Activated CD4-positive, alpha-beta T cell treated with anti-CD3 and anti-CD28 coated beads, Interleukin-2, amount 10 ng/mL, durations not matched to agents 24 days and 14 days (primary cell): Measurements from ENCODE around the gene RABGGTA. TPM values are rescaled to one million over a fixed set of nuclear protein-coding genes. Genes with fewer than 3 reads are reported as not detected.

Experiments used
- DNase-seq: peaks from one replicate; pipeline ENCODE4 v3.0.0; 2022
- H3K27ac Mint-ChIP-seq: one replicate; pipeline ENCODE4 v1.8.0; 2022; ENCODE audit warnings: mild to moderate bottlenecking, mixed read lengths
- H3K27me3 Mint-ChIP-seq: one replicate; pipeline ENCODE4 v1.8.0; 2022; ENCODE audit warnings: mixed read lengths
- H3K36me3 Mint-ChIP-seq: one replicate; pipeline ENCODE4 v1.8.0; 2022; ENCODE audit warnings: low read depth, mild to moderate bottlenecking, mixed read lengths
- H3K4me1 Mint-ChIP-seq: one replicate; pipeline ENCODE4 v1.8.0; 2021; ENCODE audit warnings: mixed read lengths
- H3K4me3 Mint-ChIP-seq: one replicate; pipeline ENCODE4 v1.8.0; 2022; ENCODE audit warnings: mild to moderate bottlenecking, moderate library complexity, mixed read lengths
- H3K9me3 Mint-ChIP-seq: one replicate; pipeline ENCODE4 v1.8.0; 2021; ENCODE audit warnings: mixed read lengths
- intact Hi-C: fragments of 100-400 bp; cut with micrococcal nuclease; formaldehyde crosslinking; loops from one replicate; pipeline ENCODE4 v1.15.1; 2023
- total RNA-seq: library from RNA; stranded (reverse); gene quantifications from 2 replicates; pipeline ENCODE4 v1.2.3, GENCODE V29; 2022

The RABGGTA gene
- total RNA-seq, 1 donor from 2014 or later: 49.6 TPM

- Mint-ChIP-seq H3K36me3 (peaks cover 2% of the 10 kb centered on the region), H3K4me1 (peaks cover 26% of the 10 kb centered on the region), H3K27ac (peak overlapping the region; percentile 73), H3K9me3 (no peaks in the 10 kb centered on the region), H3K27me3 (no peaks in the 10 kb centered on the region), H3K4me3 (peak overlapping the region; percentile 36)
- intact Hi-C loops: no loop called here
- peak; percentile 77 for DNase-seq
Observed at GRCh38 chr14:24279301-24280186, 8.1 kb upstream of the RABGGTA start.

GRCh38 chr14:24278424-24278823 lies 7.0 kb upstream of the RABGGTA start:
- H3K4me1 Mint-ChIP-seq: peaks cover 36% of the 10 kb centered on the region
- no peak for DNase-seq
- H3K27me3 Mint-ChIP-seq: no peaks in the 10 kb centered on the region
- no peaks in the 10 kb centered on the region for H3K9me3 Mint-ChIP-seq
- intact Hi-C loops: no loop called here
- H3K27ac Mint-ChIP-seq: peak overlapping the region; percentile 73
- H3K36me3 Mint-ChIP-seq: peaks cover 2% of the 10 kb centered on the region
- H3K4me3 Mint-ChIP-seq: peak overlapping the region; percentile 29

GRCh38 chr14:24277606-24278321 lies 6.4 kb upstream of the RABGGTA start:
- DNase-seq: no peak
- Mint-ChIP-seq H3K36me3 (peaks cover 2% of the 10 kb centered on the region), H3K4me3 (no peak overlapping the region), H3K9me3 (no peaks in the 10 kb centered on the region), H3K27ac (peak overlapping the region; percentile 31), H3K4me1 (peaks cover 40% of the 10 kb centered on the region), H3K27me3 (no peaks in the 10 kb centered on the region)
- intact Hi-C loops: no loop called here

DNA sequence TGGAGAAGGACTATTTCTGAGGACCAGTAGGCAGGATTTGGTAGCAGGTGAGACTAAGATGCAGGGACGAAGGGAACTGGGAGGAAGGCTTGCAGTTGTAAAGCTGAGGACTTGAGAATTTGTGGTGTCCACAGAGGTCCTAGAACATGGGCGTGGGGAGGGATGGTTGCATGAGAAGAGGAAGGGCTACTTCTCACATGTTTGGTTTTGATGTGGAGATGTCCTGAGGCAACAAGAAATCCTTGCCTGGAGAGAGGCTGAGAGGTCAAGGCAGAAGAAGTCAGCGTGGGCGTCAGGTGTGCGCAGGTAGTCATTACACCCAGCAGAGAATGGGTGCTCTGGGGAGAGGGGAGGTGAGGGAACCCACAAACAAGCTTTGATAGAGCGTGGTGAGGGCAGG lies 5.7 kb upstream of the RABGGTA start:
- peaks cover 2% of the 10 kb centered on the region for H3K36me3 Mint-ChIP-seq
- intact Hi-C loops: no loop called here
- DNase-seq: no peak
- H3K27me3 Mint-ChIP-seq: no peaks in the 10 kb centered on the region
- H3K27ac Mint-ChIP-seq: no peak overlapping the region
- no peaks in the 10 kb centered on the region for H3K9me3 Mint-ChIP-seq
- peaks cover 47% of the 10 kb centered on the region for H3K4me1 Mint-ChIP-seq
- H3K4me3 Mint-ChIP-seq: no peak overlapping the region

DNA sequence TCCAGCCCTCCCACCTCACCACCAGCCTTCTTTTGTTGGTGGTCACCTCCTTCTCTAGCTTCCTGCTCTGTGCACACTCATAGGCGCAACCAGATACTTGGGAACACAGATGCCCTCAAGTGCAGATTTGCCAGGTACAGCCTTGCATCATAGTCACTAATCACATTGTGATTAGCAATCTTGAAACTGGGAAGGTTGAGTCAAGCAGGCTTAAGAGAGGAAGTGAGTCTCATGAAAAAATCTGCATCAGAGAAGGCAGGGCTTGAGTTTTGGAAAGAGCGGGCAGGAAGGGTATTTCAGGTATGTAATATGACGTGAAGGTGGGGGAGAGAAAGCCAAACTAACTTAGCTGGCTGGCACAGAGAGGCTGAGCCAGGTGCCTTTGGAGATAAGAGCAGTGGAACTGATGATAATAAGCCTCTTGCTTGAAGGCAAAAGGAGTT lies 2.7 kb upstream of the RABGGTA start:
- peaks cover 54% of the 10 kb centered on the region for H3K4me1 Mint-ChIP-seq
- peak; percentile 84 for DNase-seq
- H3K36me3 Mint-ChIP-seq: peaks cover 8% of the 10 kb centered on the region
- H3K27me3 Mint-ChIP-seq: no peaks in the 10 kb centered on the region
- H3K9me3 Mint-ChIP-seq: no peaks in the 10 kb centered on the region
- H3K4me3 Mint-ChIP-seq: peak overlapping the region; percentile 54
- H3K27ac Mint-ChIP-seq: peak overlapping the region; percentile 82
- intact Hi-C loops: loop anchor here (1.0 to 2.0 kb wide), 4 partner anchors 15 to 59 kb away; no protein-coding TSS in a partner anchor

- Mint-ChIP-seq H3K4me1 (peaks cover 48% of the 10 kb centered on the region), H3K4me3 (peak overlapping the region; percentile 54), H3K9me3 (no peaks in the 10 kb centered on the region), H3K36me3 (peaks cover 9% of the 10 kb centered on the region), H3K27ac (peak overlapping the region; percentile 82), H3K27me3 (no peaks in the 10 kb centered on the region)
- no peak for DNase-seq
- intact Hi-C loops: no loop called here
Observed at GRCh38 chr14:24273422-24273998, 2.1 kb upstream of the RABGGTA start.

- Mint-ChIP-seq H3K36me3 (peaks cover 12% of the 10 kb centered on the region), H3K4me1 (peaks cover 43% of the 10 kb centered on the region), H3K27ac (peak overlapping the region; percentile 82), H3K9me3 (no peaks in the 10 kb centered on the region), H3K27me3 (no peaks in the 10 kb centered on the region), H3K4me3 (peak overlapping the region; percentile 93)
- intact Hi-C loops: no loop called here
- DNase-seq: no peak
Observed at GRCh38 chr14:24272467-24272866, 1.1 kb upstream of the RABGGTA start.

DNA sequence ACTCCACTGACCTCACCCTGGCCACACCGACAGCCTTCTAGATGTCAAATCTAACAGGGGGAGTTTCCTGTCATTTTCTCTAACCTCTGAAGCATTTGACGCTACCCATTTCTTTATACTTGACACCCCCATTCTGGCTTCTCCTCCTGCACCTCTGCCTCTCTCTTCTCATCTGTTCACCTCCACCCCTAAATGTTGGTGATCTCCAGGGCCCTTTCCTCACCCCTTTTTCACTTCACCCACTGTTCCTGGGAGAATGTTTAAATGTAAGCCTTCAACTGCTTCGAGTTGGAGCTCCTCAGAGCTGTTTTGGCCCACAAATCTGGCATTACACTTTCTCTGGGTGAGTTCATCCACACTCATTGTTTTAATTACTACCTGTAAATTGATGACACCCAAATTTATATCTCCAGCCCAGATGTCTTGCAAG lies 452 bp upstream of the RABGGTA start:
- H3K27me3 Mint-ChIP-seq: no peaks in the 10 kb centered on the region
- H3K4me3 Mint-ChIP-seq: peak overlapping the region; percentile 93
- peak overlapping the region; percentile 92 for H3K27ac Mint-ChIP-seq
- H3K4me1 Mint-ChIP-seq: peaks cover 42% of the 10 kb centered on the region
- peaks cover 18% of the 10 kb centered on the region for H3K36me3 Mint-ChIP-seq
- intact Hi-C loops: loop anchor here (1.0 kb wide), 4 partner anchors 30 to 170 kb away; partner anchors contain the start of genes CHMP4A, GMPR2, NEDD8 and SDR39U1
- no peaks in the 10 kb centered on the region for H3K9me3 Mint-ChIP-seq
- no peak for DNase-seq

DNA sequence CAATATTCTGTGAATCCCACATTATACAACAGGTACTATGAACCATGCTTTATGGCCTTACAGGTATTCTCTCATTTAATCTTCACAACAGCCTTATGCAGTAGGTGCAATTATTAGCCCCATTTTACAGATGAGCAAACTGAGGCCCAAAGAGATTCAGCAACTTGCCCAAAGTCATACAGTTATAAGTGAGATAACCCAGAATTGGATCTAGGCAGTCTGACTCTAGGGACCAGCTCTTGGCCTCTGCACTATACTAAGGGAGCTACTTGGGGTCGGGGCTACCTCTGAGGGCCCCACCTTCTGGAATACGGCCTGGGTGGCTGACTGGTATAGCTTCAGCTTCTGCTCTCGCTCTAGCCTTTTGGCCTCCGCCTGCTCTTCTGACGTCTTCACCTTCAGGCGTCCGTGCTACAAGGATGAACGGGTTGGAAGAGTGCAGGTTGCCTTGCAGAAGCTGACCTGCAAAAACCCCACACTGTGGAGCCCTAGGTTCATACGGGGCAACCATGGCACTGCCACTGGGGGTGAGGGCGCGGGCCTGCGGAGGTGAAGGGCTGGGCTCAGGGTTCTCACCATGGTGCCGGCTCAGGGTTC lies 762 bp downstream of the RABGGTA start:
- no peak for DNase-seq
- H3K27me3 Mint-ChIP-seq: no peaks in the 10 kb centered on the region
- H3K27ac Mint-ChIP-seq: peak overlapping the region; percentile 95
- H3K36me3 Mint-ChIP-seq: peaks cover 30% of the 10 kb centered on the region
- peaks cover 42% of the 10 kb centered on the region for H3K4me1 Mint-ChIP-seq
- H3K4me3 Mint-ChIP-seq: peak overlapping the region; percentile 93
- intact Hi-C loops: loop anchor here (1.0 kb wide), 4 partner anchors 28 to 172 kb away; partner anchors contain the start of genes CHMP4A, GMPR2, NEDD8 and SDR39U1
- no peaks in the 10 kb centered on the region for H3K9me3 Mint-ChIP-seq

DNA sequence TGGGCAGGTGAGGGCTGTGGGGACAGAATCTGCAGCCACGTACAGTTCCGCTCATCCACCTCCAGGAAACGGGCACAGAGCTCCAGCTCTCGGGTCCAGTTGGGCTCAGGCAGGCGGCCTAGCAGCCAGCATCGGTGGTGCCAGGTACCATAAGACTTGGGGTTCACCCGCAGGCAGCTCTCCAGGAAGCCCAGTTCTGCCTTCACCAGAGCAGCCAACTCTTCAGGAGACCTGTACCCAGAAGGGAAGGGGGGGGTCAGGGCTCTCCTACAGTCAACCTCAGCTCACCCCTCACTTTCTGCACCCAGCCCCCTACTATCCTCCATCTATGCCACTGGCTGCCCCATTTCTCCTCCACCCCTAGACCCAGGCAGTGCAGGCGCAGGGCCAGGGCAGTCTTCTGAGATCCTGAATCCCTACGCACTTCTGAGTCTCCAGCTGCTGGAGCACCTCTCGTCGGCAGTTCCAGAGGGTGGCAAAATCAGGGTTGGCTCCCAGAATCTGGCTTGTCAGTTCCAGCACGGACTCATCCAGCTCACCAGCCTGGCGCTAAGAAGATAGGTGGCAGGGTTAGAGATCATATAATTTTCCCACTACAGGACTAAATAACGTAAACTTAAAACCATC lies 1.4 kb downstream of the RABGGTA start:
- intact Hi-C loops: no loop called here
- Mint-ChIP-seq H3K36me3 (peaks cover 30% of the 10 kb centered on the region), H3K4me3 (peak overlapping the region; percentile 93), H3K27ac (no peak overlapping the region), H3K4me1 (peaks cover 40% of the 10 kb centered on the region), H3K27me3 (no peaks in the 10 kb centered on the region), H3K9me3 (no peaks in the 10 kb centered on the region)
- no peak for DNase-seq

DNA sequence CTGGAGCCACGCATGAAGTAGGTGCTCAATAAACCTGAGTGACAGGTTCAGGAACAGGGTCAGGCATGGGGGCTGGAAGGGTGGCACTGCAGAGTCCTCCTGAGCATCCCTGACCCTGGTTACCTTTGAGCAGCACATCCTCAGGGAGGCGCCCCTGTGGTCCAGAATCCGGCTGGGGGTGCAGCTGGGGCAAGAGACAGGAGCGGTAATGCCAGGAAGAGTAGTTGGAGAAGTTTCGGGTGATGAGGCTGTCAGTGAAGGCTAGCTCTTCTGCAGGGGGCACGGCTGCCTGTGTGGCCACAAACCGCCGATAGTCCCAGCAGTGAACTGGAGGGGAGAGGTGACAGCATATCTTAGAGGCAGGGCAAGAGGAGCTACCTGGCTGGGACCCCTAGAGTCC lies 2.0 kb downstream of the RABGGTA start:
- H3K4me3 Mint-ChIP-seq: peak overlapping the region; percentile 12
- no peaks in the 10 kb centered on the region for H3K9me3 Mint-ChIP-seq
- no peak for DNase-seq
- peaks cover 32% of the 10 kb centered on the region for H3K36me3 Mint-ChIP-seq
- no peak overlapping the region for H3K27ac Mint-ChIP-seq
- peaks cover 40% of the 10 kb centered on the region for H3K4me1 Mint-ChIP-seq
- intact Hi-C loops: no loop called here
- no peaks in the 10 kb centered on the region for H3K27me3 Mint-ChIP-seq

DNA sequence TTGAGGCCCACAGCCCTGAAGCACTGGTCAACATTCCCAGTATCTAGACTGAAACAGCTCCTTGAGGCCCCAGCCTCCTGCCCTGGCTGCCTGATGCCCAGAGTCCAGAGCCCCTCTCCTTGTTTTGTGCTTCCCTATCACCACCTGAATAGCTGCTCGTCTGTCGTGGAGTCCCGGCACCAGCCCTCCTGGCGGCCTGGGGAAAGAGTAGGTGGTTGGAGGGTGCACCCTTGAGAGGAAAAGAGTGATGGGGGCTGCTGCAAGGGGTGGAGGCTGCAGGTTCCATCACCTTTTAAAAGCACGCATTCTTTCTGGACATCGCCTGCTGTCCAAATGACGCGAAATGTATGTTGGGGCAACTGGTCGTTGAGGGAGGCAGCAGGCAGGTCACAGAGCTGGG lies 3.2 kb downstream of the RABGGTA start:
- no peaks in the 10 kb centered on the region for H3K9me3 Mint-ChIP-seq
- H3K27ac Mint-ChIP-seq: no peak overlapping the region
- intact Hi-C loops: no loop called here

GRCh38 chr14:24267516-24267915 lies 3.9 kb downstream of the RABGGTA start:
- no peak overlapping the region for H3K4me3 Mint-ChIP-seq
- H3K36me3 Mint-ChIP-seq: peaks cover 32% of the 10 kb centered on the region
- no peaks in the 10 kb centered on the region for H3K27me3 Mint-ChIP-seq
- peaks cover 24% of the 10 kb centered on the region for H3K4me1 Mint-ChIP-seq
- intact Hi-C loops: no loop called here
- no peaks in the 10 kb centered on the region for H3K9me3 Mint-ChIP-seq
- DNase-seq: no peak
- no peak overlapping the region for H3K27ac Mint-ChIP-seq

More for the DNA sequence above, 3.2 kb downstream of the RABGGTA start:
- Mint-ChIP-seq H3K36me3 (peaks cover 32% of the 10 kb centered on the region), H3K4me3 (no peak overlapping the region), H3K4me1 (peaks cover 28% of the 10 kb centered on the region), H3K27me3 (no peaks in the 10 kb centered on the region)
- no peak for DNase-seq
